ENCODE results near the gene RBM42.

DNA sequence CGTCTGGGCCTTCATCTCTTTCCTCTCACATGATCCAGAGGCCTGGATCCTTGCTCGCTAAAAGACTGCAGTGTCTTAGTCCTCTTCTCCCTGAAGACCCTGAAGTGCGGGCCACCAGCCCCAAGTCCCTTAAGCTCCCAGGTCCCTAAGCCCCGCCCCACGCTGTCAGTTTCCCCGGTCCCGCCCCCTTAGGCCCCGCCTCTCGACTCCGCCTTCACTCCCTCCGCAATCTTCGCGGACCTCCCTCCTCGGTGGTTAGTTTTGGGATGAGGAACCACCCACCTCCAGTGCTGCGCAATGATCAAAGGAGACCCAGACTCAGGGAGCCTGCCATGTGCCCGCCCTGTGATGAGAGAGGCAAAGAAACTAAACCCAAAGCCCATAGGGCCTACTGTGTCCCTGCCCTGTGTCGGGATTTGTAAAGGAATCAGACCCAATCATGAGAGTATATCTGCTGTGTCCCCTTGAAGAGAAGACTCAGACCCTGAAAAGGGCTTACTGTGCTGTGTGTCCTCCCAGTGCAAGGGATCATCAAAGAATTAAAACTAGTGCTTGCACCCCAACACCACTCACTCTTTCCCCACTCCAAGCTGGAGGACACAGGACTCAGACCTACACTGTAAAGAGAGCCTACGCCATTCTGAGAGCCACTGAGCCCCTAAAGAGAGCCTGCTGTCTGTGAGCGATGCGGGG, 16.3 kb downstream of the RBM42 start:
- TF ChIP-seq EZH2 (IDR thresholded peaks at IDR 0.05; ENCODE audit: low read length, missing control alignments): no peak
- TF ChIP-seq, protein P1, sequence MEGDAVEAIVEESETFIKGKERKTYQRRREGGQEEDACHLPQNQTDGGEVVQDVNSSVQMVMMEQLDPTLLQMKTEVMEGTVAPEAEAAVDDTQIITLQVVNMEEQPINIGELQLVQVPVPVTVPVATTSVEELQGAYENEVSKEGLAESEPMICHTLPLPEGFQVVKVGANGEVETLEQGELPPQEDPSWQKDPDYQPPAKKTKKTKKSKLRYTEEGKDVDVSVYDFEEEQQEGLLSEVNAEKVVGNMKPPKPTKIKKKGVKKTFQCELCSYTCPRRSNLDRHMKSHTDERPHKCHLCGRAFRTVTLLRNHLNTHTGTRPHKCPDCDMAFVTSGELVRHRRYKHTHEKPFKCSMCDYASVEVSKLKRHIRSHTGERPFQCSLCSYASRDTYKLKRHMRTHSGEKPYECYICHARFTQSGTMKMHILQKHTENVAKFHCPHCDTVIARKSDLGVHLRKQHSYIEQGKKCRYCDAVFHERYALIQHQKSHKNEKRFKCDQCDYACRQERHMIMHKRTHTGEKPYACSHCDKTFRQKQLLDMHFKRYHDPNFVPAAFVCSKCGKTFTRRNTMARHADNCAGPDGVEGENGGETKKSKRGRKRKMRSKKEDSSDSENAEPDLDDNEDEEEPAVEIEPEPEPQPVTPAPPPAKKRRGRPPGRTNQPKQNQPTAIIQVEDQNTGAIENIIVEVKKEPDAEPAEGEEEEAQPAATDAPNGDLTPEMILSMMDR (conservative IDR thresholded peaks at IDR 0.05 in 1 of 2, IDR thresholded peaks at IDR 0.05 in 1 of 2; ENCODE audit: low read depth in 1 of 2, low read length in 2 of 2): no peak
